AG09319 (cell line): ENCODE results near the gene GJA4.

Experiments used
- DNase-seq: peaks from one replicate; pipeline ENCODE4 v3.0.0-alpha.2; 2010; ENCODE audit warnings: low read depth; ENCODE audit errors: extremely low read depth
- TF ChIP-seq, protein P1 (sequence below): IDR thresholded peaks from 2 replicates; pipeline ENCODE4 v1.5.1; 2011; ENCODE audit warnings: low read depth, mild to moderate bottlenecking, inconsistent platforms, low read length, moderate library complexity

GJA4 gene

DNA sequence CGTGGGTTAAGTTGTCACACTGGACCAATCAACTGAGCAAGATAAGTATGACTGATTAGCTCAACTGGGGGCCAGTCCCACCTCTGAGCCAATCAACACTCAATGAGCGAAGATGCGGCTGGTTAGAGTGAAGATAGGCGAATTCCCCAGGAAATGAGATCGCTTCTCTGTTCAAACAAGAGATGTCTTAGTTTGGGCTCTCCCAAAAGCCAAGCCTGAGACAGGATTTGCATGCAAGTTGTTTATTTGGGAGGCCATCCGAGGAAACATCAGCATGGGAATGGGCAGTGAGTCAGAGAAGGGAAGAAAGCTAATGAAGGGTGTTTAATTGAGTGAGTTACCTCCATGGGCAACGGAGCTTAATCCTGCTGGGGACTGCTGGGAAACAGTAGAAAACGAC, 42.8 kb upstream of the GJA4 start:
- TF ChIP-seq, protein P1, sequence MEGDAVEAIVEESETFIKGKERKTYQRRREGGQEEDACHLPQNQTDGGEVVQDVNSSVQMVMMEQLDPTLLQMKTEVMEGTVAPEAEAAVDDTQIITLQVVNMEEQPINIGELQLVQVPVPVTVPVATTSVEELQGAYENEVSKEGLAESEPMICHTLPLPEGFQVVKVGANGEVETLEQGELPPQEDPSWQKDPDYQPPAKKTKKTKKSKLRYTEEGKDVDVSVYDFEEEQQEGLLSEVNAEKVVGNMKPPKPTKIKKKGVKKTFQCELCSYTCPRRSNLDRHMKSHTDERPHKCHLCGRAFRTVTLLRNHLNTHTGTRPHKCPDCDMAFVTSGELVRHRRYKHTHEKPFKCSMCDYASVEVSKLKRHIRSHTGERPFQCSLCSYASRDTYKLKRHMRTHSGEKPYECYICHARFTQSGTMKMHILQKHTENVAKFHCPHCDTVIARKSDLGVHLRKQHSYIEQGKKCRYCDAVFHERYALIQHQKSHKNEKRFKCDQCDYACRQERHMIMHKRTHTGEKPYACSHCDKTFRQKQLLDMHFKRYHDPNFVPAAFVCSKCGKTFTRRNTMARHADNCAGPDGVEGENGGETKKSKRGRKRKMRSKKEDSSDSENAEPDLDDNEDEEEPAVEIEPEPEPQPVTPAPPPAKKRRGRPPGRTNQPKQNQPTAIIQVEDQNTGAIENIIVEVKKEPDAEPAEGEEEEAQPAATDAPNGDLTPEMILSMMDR, result no peak
- no peak for DNase-seq

DNA sequence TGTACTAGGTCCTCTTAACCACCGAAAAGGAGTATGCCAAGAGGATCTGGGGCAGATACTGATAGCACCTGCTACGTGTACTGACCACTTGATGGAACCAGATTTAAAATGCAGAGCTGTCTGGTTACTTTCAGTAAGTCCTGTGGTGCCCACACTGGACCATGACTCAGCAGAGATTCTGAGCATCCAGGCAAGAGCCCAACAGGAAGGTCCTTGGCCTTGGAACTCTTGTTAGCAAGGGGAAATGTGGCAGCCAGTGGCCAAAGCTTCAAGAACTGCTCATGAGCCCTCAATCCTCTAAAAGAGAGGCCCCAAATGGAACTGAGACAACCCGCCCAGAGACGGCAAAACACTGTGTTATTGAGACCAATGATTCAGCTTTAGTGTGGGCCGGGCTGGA, 42.2 kb upstream of the GJA4 start:
- DNase-seq, result no peak
- TF ChIP-seq, protein P1, result no peak

DNA sequence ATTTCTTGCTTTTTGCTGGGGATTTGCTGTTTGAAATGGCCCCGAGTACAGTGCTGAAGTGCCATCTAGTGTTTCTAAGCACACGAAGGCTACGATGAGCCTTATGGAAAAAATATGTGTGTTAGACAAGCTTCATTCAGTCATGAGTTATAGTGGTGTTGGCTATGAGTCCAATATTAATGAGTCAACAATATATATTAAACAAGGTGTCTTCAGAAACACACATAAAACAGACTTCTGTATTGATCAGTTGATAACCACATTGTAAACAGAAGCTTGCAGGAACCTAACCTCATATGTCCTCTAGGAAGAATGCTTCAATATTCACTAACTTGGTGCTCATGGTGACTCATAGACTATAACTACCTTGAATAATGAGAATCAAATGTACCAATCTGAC, 39.6 kb upstream of the GJA4 start:
- TF ChIP-seq, protein P1, result no peak

DNA sequence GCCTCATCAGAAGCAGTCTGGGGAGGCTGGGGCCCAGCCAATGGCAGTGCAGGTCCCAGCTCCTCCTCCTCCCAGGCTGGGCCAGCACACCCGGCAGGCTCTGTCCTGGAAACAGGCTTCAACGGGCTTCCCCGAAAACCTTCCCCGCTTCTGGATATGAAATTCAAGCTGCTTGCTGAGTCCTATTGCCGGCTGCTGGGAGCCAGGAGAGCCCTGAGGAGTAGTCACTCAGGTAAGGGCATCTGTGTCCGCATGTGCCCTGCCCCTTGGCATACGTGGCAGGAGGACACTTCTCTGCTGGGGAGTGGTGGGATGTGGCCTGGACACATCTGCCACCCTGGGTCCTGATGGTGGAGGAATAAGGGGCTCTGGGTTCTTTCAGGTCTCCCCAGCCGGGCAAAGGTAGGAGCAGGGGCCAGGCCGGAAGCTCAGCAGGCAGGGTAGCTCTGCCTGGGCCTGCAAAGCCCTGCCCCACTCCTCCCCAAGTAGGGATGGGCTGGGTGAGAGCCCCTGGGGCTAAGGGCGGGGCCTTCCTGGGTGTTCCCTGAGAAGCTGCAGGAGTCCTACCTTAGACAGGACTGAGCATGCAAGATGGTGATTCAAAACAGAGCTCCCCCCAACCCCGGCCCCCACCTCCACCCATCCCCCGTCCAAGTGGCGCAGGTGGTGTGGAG, 37.7 kb upstream of the GJA4 start, which contains the start of gene GJB5:
Gene GJB5 (plus strand): TSS at position 84 of the 674 bp plus-strand sequence. CDS start 2,284 bp downstream, outside the sequence.
- no peak for DNase-seq
- TF ChIP-seq, protein P1, result no peak

More for the DNA sequence above, 39.6 kb upstream of the GJA4 start:
- DNase-seq, result no peak

DNA sequence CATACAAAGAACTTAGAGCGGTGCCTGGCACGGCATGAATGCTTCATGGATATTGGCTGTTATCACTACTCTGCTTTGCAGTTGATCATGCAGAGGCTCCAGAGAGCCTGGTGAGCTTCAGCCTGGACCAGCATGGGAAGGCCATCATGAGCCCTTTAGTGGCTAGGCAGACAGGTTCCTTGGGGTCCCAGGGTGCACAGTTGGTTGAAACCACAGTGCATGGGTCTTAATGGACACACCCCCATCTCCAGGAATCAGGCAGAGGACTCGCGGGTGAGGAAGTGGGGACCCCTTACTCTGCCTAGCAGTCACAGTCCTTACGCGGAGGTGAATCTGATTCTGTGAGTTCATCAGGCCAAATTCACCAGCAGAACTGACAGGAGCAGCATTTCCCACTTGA, 36.8 kb upstream of the GJA4 start:
- no peak for DNase-seq
- TF ChIP-seq, protein P1, result no peak

DNA sequence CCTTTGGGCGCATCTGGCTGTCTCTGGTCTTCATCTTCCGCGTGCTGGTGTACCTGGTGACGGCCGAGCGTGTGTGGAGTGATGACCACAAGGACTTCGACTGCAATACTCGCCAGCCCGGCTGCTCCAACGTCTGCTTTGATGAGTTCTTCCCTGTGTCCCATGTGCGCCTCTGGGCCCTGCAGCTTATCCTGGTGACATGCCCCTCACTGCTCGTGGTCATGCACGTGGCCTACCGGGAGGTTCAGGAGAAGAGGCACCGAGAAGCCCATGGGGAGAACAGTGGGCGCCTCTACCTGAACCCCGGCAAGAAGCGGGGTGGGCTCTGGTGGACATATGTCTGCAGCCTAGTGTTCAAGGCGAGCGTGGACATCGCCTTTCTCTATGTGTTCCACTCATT, 35.4 kb upstream of the GJA4 start:
- no peak for DNase-seq
- TF ChIP-seq, protein P1, result no peak

DNA sequence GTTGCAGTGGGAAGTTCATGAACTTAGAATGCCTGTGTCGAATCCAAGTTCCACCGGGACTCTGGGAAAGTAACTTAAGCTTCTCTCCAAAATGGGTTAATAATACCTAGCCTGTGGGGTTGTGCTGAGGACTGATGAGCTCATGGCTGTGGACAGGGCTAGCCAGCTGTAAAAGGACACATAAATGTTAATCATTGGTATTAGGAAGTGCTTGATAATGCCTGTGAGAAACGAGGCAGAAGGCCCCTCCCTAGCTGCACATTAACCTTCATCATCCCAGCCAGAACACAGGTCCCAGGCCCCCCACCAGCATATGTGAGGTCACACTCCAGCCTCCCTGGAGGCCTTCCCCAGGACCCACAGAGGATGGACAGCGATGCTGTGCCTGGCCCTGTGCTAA, 34.0 kb upstream of the GJA4 start:
- TF ChIP-seq, protein P1, result no peak
- DNase-seq, result no peak
